DLD1 (cell line): ENCODE measurements around the gene ELL2.
"Not testable (repeated sequence)": the region's sequence is repeated elsewhere in the genome, so short reads cannot be mapped to it uniquely, and the experiment has no call there.

Experiments
- in situ Hi-C: cut with HindIII; loops from 2 replicates; pipeline ENCODE4 v1.10.0; 2017; ENCODE audit warnings: low sequenced_read_pairs

ELL2 gene

GRCh38 chr5:95843733-95844223 is 117.9 kb downstream of the ELL2 start:
- in situ Hi-C loops, result no loop called here

GRCh38 chr5:95842854-95843544 is 118.7 kb downstream of the ELL2 start:
- in situ Hi-C loops, result no loop called here

- in situ Hi-C loops, result no loop called here
Observed at GRCh38 chr5:95841914-95842812, 119.5 kb downstream of the ELL2 start.

- in situ Hi-C loops, result no loop called here
Observed at GRCh38 chr5:95840956-95841705, 120.5 kb downstream of the ELL2 start.

- in situ Hi-C loops, result no loop called here
Observed at GRCh38 chr5:95839658-95840057, 122.0 kb downstream of the ELL2 start.

GRCh38 chr5:95838556-95838955 is 123.1 kb downstream of the ELL2 start:
- in situ Hi-C loops, result no loop called here

- in situ Hi-C loops, result no loop called here
Observed at GRCh38 chr5:95838001-95838520, 123.6 kb downstream of the ELL2 start.

- in situ Hi-C loops, result no loop called here
Observed at GRCh38 chr5:95837492-95837891, 124.2 kb downstream of the ELL2 start.

GRCh38 chr5:95836971-95837370 is 124.7 kb downstream of the ELL2 start:
- in situ Hi-C loops, result not testable (repeated sequence)

GRCh38 chr5:95836544-95836943 is 125.1 kb downstream of the ELL2 start:
- in situ Hi-C loops, result no loop called here

GRCh38 chr5:95835682-95836385 is 125.8 kb downstream of the ELL2 start:
- in situ Hi-C loops, result no loop called here
